ENCODE measurements around the gene GNG12. TPM values are rescaled to one million over a fixed set of nuclear protein-coding genes. Genes with fewer than 3 reads are reported as not detected.

GNG12 gene
- polyA plus RNA-seq, 3 donors: 0.03 TPM; not detected in 2

DNA sequence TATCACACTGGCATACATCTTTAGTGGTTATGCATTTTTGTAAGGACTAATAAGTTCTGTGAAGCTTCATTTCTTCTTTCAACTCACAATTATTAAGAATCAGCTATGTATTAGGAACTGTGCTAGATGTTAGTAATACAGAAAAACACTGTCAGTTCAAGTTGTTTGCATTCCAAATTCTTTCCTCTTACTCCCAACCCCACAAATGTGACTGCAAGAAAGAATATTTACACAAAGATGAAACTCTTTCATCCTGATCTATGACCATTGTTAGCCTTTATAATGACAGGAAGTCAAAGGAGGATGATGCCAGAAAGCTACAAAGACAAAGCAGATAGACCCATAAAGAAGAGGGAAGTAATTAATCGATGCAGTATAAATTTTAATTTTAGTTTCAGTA is 169.2 kb downstream of the GNG12 start:
- Histone ChIP-seq H2AFZ (ENCODE audit: insufficient read depth, low read depth, low read length, poor library complexity, severe bottlenecking) (no peak overlapping the region), H3K4me2 (replicated peaks; ENCODE audit: extremely low read depth, low read length, poor library complexity, severe bottlenecking) (no peak overlapping the region), H3K4me3 (replicated peaks in 1 of 3; ENCODE audit: low read depth in 2 of 3, low read length in 3 of 3) (no peak overlapping the region), H3K27ac (ENCODE audit: low read depth in 1 of 2, low read length in 2 of 2) (no peak overlapping the region), H3K9ac (ENCODE audit: insufficient read depth, low read length, poor library complexity, severe bottlenecking) (no peak overlapping the region), H3K9me3 (replicated peaks in 1 of 2; ENCODE audit: control insufficient read depth in 1 of 2, insufficient read depth in 1 of 2, low read length in 2 of 2) (no peaks in the 10 kb centered on the region), H3K36me3 (replicated peaks in 1 of 2; ENCODE audit: control insufficient read depth in 1 of 2, insufficient read depth in 2 of 2, low read length in 2 of 2) (no peaks in the 10 kb centered on the region), H3K4me1 (ENCODE audit: control insufficient read depth in 1 of 2, insufficient read depth in 2 of 2, low read length in 2 of 2) (no peaks in the 10 kb centered on the region), H3K27me3 (ENCODE audit: control insufficient read depth in 2 of 2, insufficient read depth in 2 of 2, low read length in 2 of 2) (no peaks in the 10 kb centered on the region), H3K79me2 (ENCODE audit: insufficient read depth, low read length) (no peaks in the 10 kb centered on the region), H4K20me1 (ENCODE audit: insufficient read depth, low read length) (no peaks in the 10 kb centered on the region)
- Mint-ChIP-seq H3K27me3 (ENCODE audit: low read depth in 3 of 3) (no peaks in the 10 kb centered on the region), H3K4me1 (no peaks in the 10 kb centered on the region), H3K9me3 (peaks cover 0 to 3% (median 0%) of the 10 kb centered on the region in 7 donors), H3K36me3 (no peaks in the 10 kb centered on the region), H3K4me3 (no peak overlapping the region), H3K27ac (no peak overlapping the region)
- no CpG with 5 or more reads among the region's 1 CpG for WGBS (ENCODE audit: insufficient coverage)
- TF ChIP-seq CTCF (IDR thresholded peaks at IDR 0.05): no peak
- intact Hi-C loops (cut with micrococcal nuclease): no loop called here
- DNase-seq: no peak

GRCh38 chr1:67662884-67663283 is 170.4 kb downstream of the GNG12 start:
- H3K79me2 ChIP-seq (ENCODE audit: insufficient read depth, low read length): no peaks in the 10 kb centered on the region
- H3K36me3 Mint-ChIP-seq: no peaks in the 10 kb centered on the region
- no peak overlapping the region for H3K27ac Mint-ChIP-seq
- no peak overlapping the region for H3K4me2 ChIP-seq (replicated peaks; ENCODE audit: extremely low read depth, low read length, poor library complexity, severe bottlenecking)
- TF ChIP-seq CTCF (IDR thresholded peaks at IDR 0.05): no peak
- intact Hi-C loops (cut with micrococcal nuclease): no loop called here
- no peak for DNase-seq
- no peaks in the 10 kb centered on the region for H4K20me1 ChIP-seq (ENCODE audit: insufficient read depth, low read length)
- H3K4me1 Mint-ChIP-seq: no peaks in the 10 kb centered on the region
- H3K4me1 ChIP-seq (ENCODE audit: control insufficient read depth in 1 of 2, insufficient read depth in 2 of 2, low read length in 2 of 2): no peaks in the 10 kb centered on the region
- no peaks in the 10 kb centered on the region for H3K27me3 Mint-ChIP-seq (ENCODE audit: low read depth in 3 of 3)
- no peak overlapping the region for H3K4me3 ChIP-seq (replicated peaks in 1 of 3; ENCODE audit: low read depth in 2 of 3, low read length in 3 of 3)
- peaks cover 0 to 3% (median 0%) of the 10 kb centered on the region in 7 donors for H3K9me3 Mint-ChIP-seq
- no peaks in the 10 kb centered on the region for H3K36me3 ChIP-seq (replicated peaks in 1 of 2; ENCODE audit: control insufficient read depth in 1 of 2, insufficient read depth in 2 of 2, low read length in 2 of 2)
- no peak overlapping the region for H3K9ac ChIP-seq (ENCODE audit: insufficient read depth, low read length, poor library complexity, severe bottlenecking)
- H3K4me3 Mint-ChIP-seq: no peak overlapping the region
- no peak overlapping the region for H3K27ac ChIP-seq (ENCODE audit: low read depth in 1 of 2, low read length in 2 of 2)
- no peaks in the 10 kb centered on the region for H3K9me3 ChIP-seq (replicated peaks in 1 of 2; ENCODE audit: control insufficient read depth in 1 of 2, insufficient read depth in 1 of 2, low read length in 2 of 2)
- no peaks in the 10 kb centered on the region for H3K27me3 ChIP-seq (ENCODE audit: control insufficient read depth in 2 of 2, insufficient read depth in 2 of 2, low read length in 2 of 2)
- no peak overlapping the region for H2AFZ ChIP-seq (ENCODE audit: insufficient read depth, low read depth, low read length, poor library complexity, severe bottlenecking)
- WGBS (ENCODE audit: insufficient coverage): no CpG with 5 or more reads among the region's 6 CpGs

All from CD14-positive monocyte (primary cell).